ENCODE results near the gene ARID1B. TPM values are rescaled to one million over a fixed set of nuclear protein-coding genes. Genes with fewer than 3 reads are reported as not detected.

Gene ARID1B
- total RNA-seq, 1 donor from 2014 or later, result 62.1 TPM

DNA sequence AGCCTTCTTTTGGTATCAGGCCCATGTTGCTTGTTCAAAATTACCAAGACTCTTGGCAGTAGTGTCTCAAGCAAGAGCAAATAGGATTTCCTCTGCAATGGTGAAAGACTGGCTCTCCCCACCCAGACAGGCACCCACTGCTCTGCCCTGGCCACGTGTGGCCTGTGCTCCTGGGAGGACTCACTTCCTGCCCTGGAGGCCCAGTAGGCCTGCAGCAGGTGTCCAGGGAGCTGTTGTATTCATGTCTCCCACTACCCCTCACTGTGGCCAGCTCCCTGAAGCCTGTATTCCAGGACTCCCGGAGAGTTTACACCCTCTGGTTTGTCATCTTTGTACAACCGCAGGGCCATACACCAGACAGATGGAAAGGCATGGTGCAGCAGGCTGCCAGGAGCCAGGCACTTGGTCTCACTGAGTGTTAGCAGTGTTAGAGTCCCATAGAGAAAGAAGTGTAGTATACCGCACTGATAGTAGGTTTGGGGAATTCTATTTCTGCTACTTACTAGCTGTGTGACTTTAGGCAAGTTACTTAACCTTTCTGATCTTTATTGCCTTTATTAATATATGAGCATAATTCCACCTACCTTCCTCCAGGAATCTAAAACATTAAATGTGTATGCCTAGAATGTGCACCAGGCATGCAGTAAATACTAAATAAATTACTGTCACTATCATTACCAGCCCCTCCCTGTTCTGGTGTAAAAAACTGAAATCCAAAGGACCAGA is 386.4 kb downstream of the ARID1B start:
- no peak overlapping the region for H3K9ac ChIP-seq
- no peaks in the 10 kb centered on the region for H3K36me3 ChIP-seq
- peak overlapping the region; percentile 35 for H2AFZ ChIP-seq (replicated peaks)
- H3K4me3 Mint-ChIP-seq, result no peak overlapping the region
- peaks cover 17% of the 10 kb centered on the region for H3K4me1 Mint-ChIP-seq
- H3K4me3 ChIP-seq, result no peak overlapping the region
- TF ChIP-seq, protein P1, sequence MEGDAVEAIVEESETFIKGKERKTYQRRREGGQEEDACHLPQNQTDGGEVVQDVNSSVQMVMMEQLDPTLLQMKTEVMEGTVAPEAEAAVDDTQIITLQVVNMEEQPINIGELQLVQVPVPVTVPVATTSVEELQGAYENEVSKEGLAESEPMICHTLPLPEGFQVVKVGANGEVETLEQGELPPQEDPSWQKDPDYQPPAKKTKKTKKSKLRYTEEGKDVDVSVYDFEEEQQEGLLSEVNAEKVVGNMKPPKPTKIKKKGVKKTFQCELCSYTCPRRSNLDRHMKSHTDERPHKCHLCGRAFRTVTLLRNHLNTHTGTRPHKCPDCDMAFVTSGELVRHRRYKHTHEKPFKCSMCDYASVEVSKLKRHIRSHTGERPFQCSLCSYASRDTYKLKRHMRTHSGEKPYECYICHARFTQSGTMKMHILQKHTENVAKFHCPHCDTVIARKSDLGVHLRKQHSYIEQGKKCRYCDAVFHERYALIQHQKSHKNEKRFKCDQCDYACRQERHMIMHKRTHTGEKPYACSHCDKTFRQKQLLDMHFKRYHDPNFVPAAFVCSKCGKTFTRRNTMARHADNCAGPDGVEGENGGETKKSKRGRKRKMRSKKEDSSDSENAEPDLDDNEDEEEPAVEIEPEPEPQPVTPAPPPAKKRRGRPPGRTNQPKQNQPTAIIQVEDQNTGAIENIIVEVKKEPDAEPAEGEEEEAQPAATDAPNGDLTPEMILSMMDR (IDR thresholded peaks at IDR 0.05), result no peak
- no peak for TF ChIP-seq EZH2 (IDR thresholded peaks at IDR 0.05)
- TF ChIP-seq EZH2phosphoT487 (IDR thresholded peaks at IDR 0.05), result no peak
- no peaks in the 10 kb centered on the region for H3K27me3 ChIP-seq
- no peaks in the 10 kb centered on the region for H3K9me3 Mint-ChIP-seq
- no peak for DNase-seq (ENCODE audit: low spot score)
- peaks cover 9% of the 10 kb centered on the region for H3F3A ChIP-seq (ENCODE audit: low read depth)
- no peaks in the 10 kb centered on the region for H3K79me2 ChIP-seq (ENCODE audit: low read depth)
- H3K27me3 Mint-ChIP-seq (ENCODE audit: insufficient read depth, low read depth), result peaks cover 2% of the 10 kb centered on the region
- H3K4me1 ChIP-seq, result peaks cover 20% of the 10 kb centered on the region
- H3K27ac Mint-ChIP-seq, result peak overlapping the region; percentile 72
- H3K27ac ChIP-seq, result peak overlapping the region; percentile 30
- H3K36me3 Mint-ChIP-seq, result peaks cover 11% of the 10 kb centered on the region
- no peak overlapping the region for H3K4me2 ChIP-seq
- no peaks in the 10 kb centered on the region for H3K9me3 ChIP-seq (ENCODE audit: low read depth)
- H4K20me1 ChIP-seq (ENCODE audit: low read depth), result no peaks in the 10 kb centered on the region

- peaks cover 13% of the 10 kb centered on the region for H3K36me3 Mint-ChIP-seq
- no peak overlapping the region for H3K27ac Mint-ChIP-seq
- no peak overlapping the region for H3K4me3 Mint-ChIP-seq
- DNase-seq (ENCODE audit: low spot score), result no peak
- H3K27ac ChIP-seq, result no peak overlapping the region
- H2AFZ ChIP-seq (replicated peaks), result no peak overlapping the region
- no peaks in the 10 kb centered on the region for H3K36me3 ChIP-seq
- TF ChIP-seq, protein P1 (IDR thresholded peaks at IDR 0.05), result no peak
- TF ChIP-seq EZH2phosphoT487 (IDR thresholded peaks at IDR 0.05), result no peak
- TF ChIP-seq EZH2 (IDR thresholded peaks at IDR 0.05), result no peak
- no peaks in the 10 kb centered on the region for H3K9me3 ChIP-seq (ENCODE audit: low read depth)
- peaks cover 9% of the 10 kb centered on the region for H3F3A ChIP-seq (ENCODE audit: low read depth)
- no peaks in the 10 kb centered on the region for H3K79me2 ChIP-seq (ENCODE audit: low read depth)
- H3K27me3 Mint-ChIP-seq (ENCODE audit: insufficient read depth, low read depth), result no peaks in the 10 kb centered on the region
- no peak overlapping the region for H3K4me2 ChIP-seq
- no peaks in the 10 kb centered on the region for H3K9me3 Mint-ChIP-seq
- H3K27me3 ChIP-seq, result no peaks in the 10 kb centered on the region
- H3K9ac ChIP-seq, result no peak overlapping the region
- no peaks in the 10 kb centered on the region for H4K20me1 ChIP-seq (ENCODE audit: low read depth)
- peaks cover 13% of the 10 kb centered on the region for H3K4me1 ChIP-seq
- H3K4me1 Mint-ChIP-seq, result peaks cover 14% of the 10 kb centered on the region
- H3K4me3 ChIP-seq, result no peak overlapping the region
Observed at GRCh38 chr6:157164972-157165371, 387.8 kb downstream of the ARID1B start.

DNA sequence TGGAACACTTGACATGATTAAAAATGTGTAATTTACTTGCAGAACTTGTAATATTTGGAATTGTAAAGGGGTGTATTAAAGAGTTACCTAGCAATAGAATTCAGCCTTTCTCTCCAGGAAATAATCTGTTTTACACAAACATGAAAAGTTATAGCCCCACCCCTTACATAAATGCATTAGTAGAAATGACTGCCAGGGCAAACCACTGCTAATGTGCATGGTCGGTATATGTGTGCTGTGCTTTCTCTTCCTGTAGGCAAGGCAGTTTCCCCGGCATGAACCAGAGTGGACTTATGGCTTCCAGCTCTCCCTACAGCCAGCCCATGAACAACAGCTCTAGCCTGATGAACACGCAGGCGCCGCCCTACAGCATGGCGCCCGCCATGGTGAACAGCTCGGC is 389.6 kb downstream of the ARID1B start:
- peaks cover 17% of the 10 kb centered on the region for H3K4me1 ChIP-seq

More for the DNA sequence above, 389.6 kb downstream of the ARID1B start:
- Histone ChIP-seq H4K20me1 (ENCODE audit: low read depth) (peaks cover 2% of the 10 kb centered on the region), H2AFZ (replicated peaks) (no peak overlapping the region), H3K9ac (no peak overlapping the region), H3F3A (ENCODE audit: low read depth) (peaks cover 9% of the 10 kb centered on the region), H3K36me3 (no peaks in the 10 kb centered on the region), H3K4me2 (no peak overlapping the region), H3K27ac (no peak overlapping the region), H3K27me3 (no peaks in the 10 kb centered on the region), H3K9me3 (ENCODE audit: low read depth) (no peaks in the 10 kb centered on the region), H3K4me3 (no peak overlapping the region), H3K79me2 (ENCODE audit: low read depth) (no peaks in the 10 kb centered on the region)
- TF ChIP-seq, protein P1 (IDR thresholded peaks at IDR 0.05), result no peak
- TF ChIP-seq EZH2phosphoT487 (IDR thresholded peaks at IDR 0.05) (no peak), EZH2 (IDR thresholded peaks at IDR 0.05) (no peak)
- Mint-ChIP-seq H3K4me1 (peaks cover 14% of the 10 kb centered on the region), H3K36me3 (peaks cover 10% of the 10 kb centered on the region), H3K27ac (no peak overlapping the region), H3K27me3 (ENCODE audit: insufficient read depth, low read depth) (no peaks in the 10 kb centered on the region), H3K9me3 (no peaks in the 10 kb centered on the region), H3K4me3 (no peak overlapping the region)
- no peak for DNase-seq (ENCODE audit: low spot score)

All from neural progenitor cell (in vitro differentiated cells).